Testis (tissue), 5 donors: Measurements from ENCODE around the gene GALNT14. TPM values are rescaled to one million over a fixed set of nuclear protein-coding genes. Genes with fewer than 3 reads are reported as not detected.
A peak's percentile ranks its signal among the peaks of the same experiment; 100 is the strongest.
"Not testable (repeated sequence)": the region's sequence is repeated elsewhere in the genome, so short reads cannot be mapped to it uniquely, and the experiment has no call there.

Experiments
- DNase-seq: peaks from one replicate; pipeline ENCODE4 v3.0.0-alpha.2; 2019
- H3K27ac ChIP-seq, 2 donors: fragments of 200-600 bp; sonication (generic); one replicate each; pipeline ENCODE4 v1.5.1; 2019
- H3K27me3 ChIP-seq: fragments of 200-600 bp; sonication (generic); one replicate; pipeline ENCODE4 v1.5.1; 2019
- H3K36me3 ChIP-seq: fragments of 200-600 bp; sonication (generic); one replicate; pipeline ENCODE4 v1.5.1; 2017; ENCODE audit warnings: low read depth; ENCODE audit errors: missing control alignments
- H3K4me1 ChIP-seq: fragments of 200-600 bp; sonication (generic); one replicate; pipeline ENCODE4 v1.5.1; 2019
- H3K4me3 ChIP-seq, 2 donors: fragments of 200-600 bp; sonication (generic); one replicate each; pipeline ENCODE4 v1.5.1; 2017 to 2019
- H3K9me3 ChIP-seq: fragments of 200-600 bp; sonication (generic); one replicate; pipeline ENCODE4 v1.5.1; 2017
- POLR2A ChIP-seq: fragments of 450-650 bp; IDR thresholded peaks from one replicate; pipeline ENCODE4 v1.6.1; 2017; ENCODE audit warnings: antibody characterized with exemption, mild to moderate bottlenecking, moderate library complexity
- WGBS, 2 donors: methylation state at CpG; one replicate each; pipeline ENCODE4 v1.1.5; 2018; 5-methylcytosine and 5-hydroxymethylcytosine counted together
- intact Hi-C: fragments of 100-400 bp; cut with DNase I; formaldehyde crosslinking; loops from one replicate; pipeline ENCODE4 v1.15.1; 2023; ENCODE audit warnings: low total_unique reads
- long read RNA-seq, 2 donors: transcript quantifications; one replicate each; lab custom pipeline, GENCODE V29; 2026
- polyA plus RNA-seq: library from polyadenylated mRNA; stranded (reverse); fragments of 350-450 nt; fragmentation: Illumina TruSeq; extraction: RNeasy Lipid Tissue Mini Kit (QIAGEN cat#74804); gene quantifications from one replicate; pipeline ENCODE4 v1.2.3, GENCODE V29; 2014; ENCODE audit warnings: low read depth, low replicate concordance; ENCODE audit not compliant: insufficient read depth
- total RNA-seq, 2 donors: library from RNA; depleted of rRNA; stranded (reverse); fragments of >200 nt; gene quantifications; one replicate each; pipeline ENCODE4 v1.2.3, GENCODE V29; 2016
- TF ChIP-seq, protein P1 (sequence below), 3 experiments: fragments of 450-650 bp in 2 of 3; fragments of 200-600 bp in 1 of 3; sonication (generic) in 1 of 3; IDR thresholded peaks; one replicate each; pipeline ENCODE4 v1.5.1; 2016 to 2019; ENCODE audit warnings: antibody characterized with exemption in 3 of 3, mild to moderate bottlenecking in 2 of 3, moderate library complexity in 1 of 3

The GALNT14 gene, protein sequence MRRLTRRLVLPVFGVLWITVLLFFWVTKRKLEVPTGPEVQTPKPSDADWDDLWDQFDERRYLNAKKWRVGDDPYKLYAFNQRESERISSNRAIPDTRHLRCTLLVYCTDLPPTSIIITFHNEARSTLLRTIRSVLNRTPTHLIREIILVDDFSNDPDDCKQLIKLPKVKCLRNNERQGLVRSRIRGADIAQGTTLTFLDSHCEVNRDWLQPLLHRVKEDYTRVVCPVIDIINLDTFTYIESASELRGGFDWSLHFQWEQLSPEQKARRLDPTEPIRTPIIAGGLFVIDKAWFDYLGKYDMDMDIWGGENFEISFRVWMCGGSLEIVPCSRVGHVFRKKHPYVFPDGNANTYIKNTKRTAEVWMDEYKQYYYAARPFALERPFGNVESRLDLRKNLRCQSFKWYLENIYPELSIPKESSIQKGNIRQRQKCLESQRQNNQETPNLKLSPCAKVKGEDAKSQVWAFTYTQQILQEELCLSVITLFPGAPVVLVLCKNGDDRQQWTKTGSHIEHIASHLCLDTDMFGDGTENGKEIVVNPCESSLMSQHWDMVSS
- 10 to 100 TPM; 11.6 to 31.5 TPM for total RNA-seq
- polyA plus RNA-seq = 6.9 TPM
- long read RNA-seq, donor 1, partial matches to known transcripts = 0 of 2 reads
- long read RNA-seq, donor 1, other reads (novel, unspliced or antisense) = 0 of 2 reads
- long read RNA-seq, donor 2 = 0 reads

DNA sequence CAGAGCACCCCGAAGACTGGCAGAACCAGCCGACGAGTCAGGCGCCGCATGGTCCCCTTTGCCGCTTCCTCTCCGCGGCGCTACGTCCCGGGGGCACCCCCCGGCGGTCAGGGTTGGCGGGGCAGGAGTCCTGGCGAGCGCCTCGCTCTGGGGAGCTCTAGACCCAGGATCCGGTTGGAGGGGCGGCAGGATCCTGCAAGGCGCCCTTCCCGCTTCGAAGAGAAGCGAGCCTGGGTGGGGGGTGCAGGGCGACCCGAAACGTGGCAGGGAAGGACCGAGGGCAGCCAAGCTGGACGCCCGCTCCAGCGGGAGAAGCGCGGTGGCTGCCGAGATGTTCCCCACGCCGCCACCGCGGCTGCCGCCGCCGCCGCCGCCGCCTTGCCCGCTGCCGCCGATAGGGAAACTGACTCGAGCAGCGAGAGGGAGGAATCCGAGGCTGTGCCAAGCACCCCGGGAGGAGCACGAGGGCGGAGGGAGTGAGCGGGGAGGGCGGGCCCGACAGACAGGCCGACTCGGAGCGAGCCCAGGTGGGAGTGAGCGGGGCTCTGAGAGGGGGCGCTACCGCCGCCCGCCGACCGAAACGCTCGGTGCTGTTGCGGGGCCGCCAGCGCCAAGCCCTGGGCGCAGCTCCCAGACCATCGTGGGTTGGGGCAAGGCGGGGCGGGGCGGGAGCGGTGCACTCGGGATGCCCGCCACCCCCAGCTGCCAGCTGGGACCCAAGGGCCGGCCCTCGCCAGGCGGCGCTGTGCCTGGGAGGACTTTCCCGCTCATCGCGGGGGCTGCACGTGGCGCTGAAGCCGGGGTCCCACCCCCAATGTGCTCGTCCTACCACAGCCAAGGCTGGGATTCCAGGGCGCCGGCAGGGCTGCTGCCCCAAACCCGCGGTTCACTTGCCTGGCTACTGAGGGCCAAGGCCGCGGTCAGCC lies at the start of gene GALNT14:
Gene GALNT14 (minus strand): TSS at position 404 of the 926 bp plus-strand sequence. CDS start 354 bp downstream, at position 50.
- TF ChIP-seq POLR2A = no peak
- TF ChIP-seq, protein P1, sequence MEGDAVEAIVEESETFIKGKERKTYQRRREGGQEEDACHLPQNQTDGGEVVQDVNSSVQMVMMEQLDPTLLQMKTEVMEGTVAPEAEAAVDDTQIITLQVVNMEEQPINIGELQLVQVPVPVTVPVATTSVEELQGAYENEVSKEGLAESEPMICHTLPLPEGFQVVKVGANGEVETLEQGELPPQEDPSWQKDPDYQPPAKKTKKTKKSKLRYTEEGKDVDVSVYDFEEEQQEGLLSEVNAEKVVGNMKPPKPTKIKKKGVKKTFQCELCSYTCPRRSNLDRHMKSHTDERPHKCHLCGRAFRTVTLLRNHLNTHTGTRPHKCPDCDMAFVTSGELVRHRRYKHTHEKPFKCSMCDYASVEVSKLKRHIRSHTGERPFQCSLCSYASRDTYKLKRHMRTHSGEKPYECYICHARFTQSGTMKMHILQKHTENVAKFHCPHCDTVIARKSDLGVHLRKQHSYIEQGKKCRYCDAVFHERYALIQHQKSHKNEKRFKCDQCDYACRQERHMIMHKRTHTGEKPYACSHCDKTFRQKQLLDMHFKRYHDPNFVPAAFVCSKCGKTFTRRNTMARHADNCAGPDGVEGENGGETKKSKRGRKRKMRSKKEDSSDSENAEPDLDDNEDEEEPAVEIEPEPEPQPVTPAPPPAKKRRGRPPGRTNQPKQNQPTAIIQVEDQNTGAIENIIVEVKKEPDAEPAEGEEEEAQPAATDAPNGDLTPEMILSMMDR (IDR thresholded peaks at IDR 0.05) = peak in 2 of 3 experiments; percentile 31 to 39
- H3K9me3 ChIP-seq = no peaks in the 10 kb centered on the region
- intact Hi-C loops = no loop called here
- no peaks in the 10 kb centered on the region for H3K27me3 ChIP-seq
- no peaks in the 10 kb centered on the region for H3K4me1 ChIP-seq
- H3K27ac ChIP-seq = no peak within 1 kb of the TSS
- 1 to 7% methylated on average over 8 to 81 of the region's 95 CpGs for WGBS, 2 donors
- DNase-seq = peak; percentile 66
- no peaks in the 10 kb centered on the region for H3K36me3 ChIP-seq
- peak within 1 kb of the TSS; percentile 47 to 64 for H3K4me3 ChIP-seq

DNA sequence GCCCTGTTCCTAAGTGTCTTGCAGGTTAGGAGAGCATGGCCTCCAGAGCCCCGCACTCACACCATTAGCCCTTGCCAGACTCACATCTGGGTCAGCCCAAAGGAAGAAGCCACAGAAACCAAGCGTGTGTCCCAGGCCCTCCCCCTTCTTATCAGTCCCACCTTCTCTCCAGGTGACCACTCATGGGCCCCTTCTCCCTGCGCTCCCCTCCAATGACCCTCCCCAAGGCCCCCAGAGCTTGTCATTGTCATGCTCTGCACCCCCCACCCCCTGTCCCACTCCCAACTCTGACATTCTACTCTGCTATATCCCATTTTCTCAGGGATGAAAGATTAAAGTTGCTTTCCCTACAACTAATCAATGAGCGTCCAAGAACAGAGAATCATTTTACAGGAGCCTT lies 48.9 kb upstream of the GALNT14 start:
- Histone ChIP-seq H3K9me3 (no peaks in the 10 kb centered on the region), H3K36me3 (no peaks in the 10 kb centered on the region), H3K4me1 (no peaks in the 10 kb centered on the region), H3K27me3 (no peaks in the 10 kb centered on the region), H3K4me3 (no peak overlapping the region), H3K27ac (no peak overlapping the region)
- TF ChIP-seq, protein P1 (IDR thresholded peaks at IDR 0.05) = no peak
- TF ChIP-seq POLR2A = no peak
- DNase-seq = no peak
- intact Hi-C loops = no loop called here
- 87 to 89% methylated on average over 4 of the region's 4 CpGs for WGBS, 2 donors

DNA sequence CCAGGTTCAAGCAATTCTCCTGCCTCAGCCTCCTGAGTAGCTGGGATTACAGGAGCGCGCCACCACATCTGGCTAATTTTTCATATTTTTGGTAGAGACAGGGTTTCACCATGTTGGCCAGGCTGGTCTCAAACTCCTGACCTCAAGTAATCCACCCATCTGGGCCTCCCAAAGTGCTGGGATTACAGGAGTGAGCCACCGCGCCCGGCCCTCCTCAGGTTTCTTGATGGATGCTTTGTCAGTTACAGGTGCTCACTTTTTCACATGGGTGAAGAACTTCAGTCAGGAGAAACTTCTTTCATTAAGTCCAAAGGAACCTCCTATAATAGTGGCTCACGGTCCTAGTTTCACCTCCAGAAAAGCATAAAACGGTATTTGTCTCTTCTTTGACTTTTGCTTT lies 45.7 kb upstream of the GALNT14 start:
- H3K4me3 ChIP-seq, H3K27ac ChIP-seq, intact Hi-C loops, H3K4me1 ChIP-seq, DNase-seq, H3K9me3 ChIP-seq, H3K36me3 ChIP-seq, H3K27me3 ChIP-seq: not testable (repeated sequence)
- 96 to 98% methylated on average over 7 of the region's 7 CpGs for WGBS, 2 donors

DNA sequence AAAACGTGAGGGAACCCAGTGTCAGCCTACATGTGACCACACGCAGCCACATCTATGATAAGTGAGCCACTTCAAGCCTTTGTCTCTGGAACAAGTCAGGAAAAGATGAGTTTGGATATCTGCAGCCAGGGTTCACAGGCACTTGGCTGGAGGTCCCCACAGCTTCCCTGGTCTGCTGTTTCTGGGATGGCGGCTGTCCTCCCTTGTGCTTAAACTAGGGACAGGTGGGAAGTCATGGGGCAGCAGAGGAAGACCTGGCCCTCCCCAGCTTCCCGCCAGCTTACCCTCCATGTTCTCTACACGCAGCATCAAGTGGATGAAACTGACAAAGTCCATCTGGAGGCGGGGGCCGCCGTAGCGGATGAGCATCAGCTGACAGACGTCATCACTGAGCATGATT lies 38.5 kb upstream of the GALNT14 start:
- Histone ChIP-seq H3K27ac (no peak overlapping the region), H3K27me3 (no peaks in the 10 kb centered on the region), H3K4me1 (no peaks in the 10 kb centered on the region), H3K4me3 (no peak overlapping the region), H3K36me3 (no peaks in the 10 kb centered on the region), H3K9me3 (no peaks in the 10 kb centered on the region)
- intact Hi-C loops = loop anchor here (10.0 kb wide), 1 partner anchor 462 kb away; no protein-coding TSS in a partner anchor
- no peak for DNase-seq
- TF ChIP-seq, protein P1 (IDR thresholded peaks at IDR 0.05) = no peak
- no peak for TF ChIP-seq POLR2A
- 86 to 94% methylated on average over 9 to 10 of the region's 10 CpGs for WGBS, 2 donors
